GM19324 (cell line): ENCODE measurements around the gene CERCAM.

Experiments used
- ATAC-seq: cut with Tn5 transposase; IDR thresholded peaks from one replicate; pipeline ENCODE4 v1.9.1; 2021; ENCODE audit warnings: mild to moderate bottlenecking, moderate library complexity; ENCODE audit not compliant: unreplicated experiment, low FRiP score

Gene CERCAM

GRCh38 chr9:128420651-128421481 is at the start of gene CERCAM:
Gene CERCAM, plus strand, starts transcription at chr9:128420857. Its CDS starts 21 bp downstream, at chr9:128420878.
- ATAC-seq, result peak; percentile 57

GRCh38 chr9:128371630-128372117 is 49.0 kb upstream of the CERCAM start:
- no peak for ATAC-seq

- no peak for ATAC-seq
Measured at GRCh38 chr9:128372188-128372641, 48.4 kb upstream of the CERCAM start.

- no peak for ATAC-seq
Measured at GRCh38 chr9:128372784-128373183, 47.9 kb upstream of the CERCAM start.

GRCh38 chr9:128374221-128374675 is 46.4 kb upstream of the CERCAM start:
- ATAC-seq, result no peak

GRCh38 chr9:128375865-128376264 is 44.8 kb upstream of the CERCAM start:
- no peak for ATAC-seq

GRCh38 chr9:128382261-128382660 is 38.4 kb upstream of the CERCAM start:
- ATAC-seq, result no peak

GRCh38 chr9:128383007-128383753 is 37.5 kb upstream of the CERCAM start:
- ATAC-seq, result no peak

- ATAC-seq, result no peak
Measured at GRCh38 chr9:128383791-128384190, 36.9 kb upstream of the CERCAM start.

- ATAC-seq, result no peak
Measured at GRCh38 chr9:128384801-128385495, 35.7 kb upstream of the CERCAM start.

- no peak for ATAC-seq
Measured at GRCh38 chr9:128385496-128386460, 34.9 kb upstream of the CERCAM start.

GRCh38 chr9:128388150-128388549 is 32.5 kb upstream of the CERCAM start:
- no peak for ATAC-seq

- ATAC-seq, result no peak
Measured at GRCh38 chr9:128389395-128390149, 31.1 kb upstream of the CERCAM start.

GRCh38 chr9:128390150-128390812 is 30.4 kb upstream of the CERCAM start:
- no peak for ATAC-seq

- ATAC-seq, result no peak
Measured at GRCh38 chr9:128390813-128391711, 29.6 kb upstream of the CERCAM start.

GRCh38 chr9:128391956-128392301 is 28.7 kb upstream of the CERCAM start:
- no peak for ATAC-seq

- ATAC-seq, result no peak
Measured at GRCh38 chr9:128392302-128393144, 28.1 kb upstream of the CERCAM start.
